ENCODE data around the gene TFDP2.

GRCh38 chr3:141909408-141909807 lies 239.9 kb downstream of the TFDP2 start:
- TF ChIP-seq CREB5 (CRISPR knock-in tag; IDR thresholded peaks at IDR 0.05; ENCODE audit: low read depth) = no peak
- TF ChIP-seq PPARA (CRISPR knock-in tag; IDR thresholded peaks at IDR 0.05; ENCODE audit: borderline replicate concordance) = no peak
- no peak for TF ChIP-seq PATZ1 (CRISPR knock-in tag; IDR thresholded peaks at IDR 0.05; ENCODE audit: borderline replicate concordance)
- no peak for TF ChIP-seq RARB (CRISPR knock-in tag; IDR thresholded peaks at IDR 0.05)
- TF ChIP-seq ARNTL (CRISPR knock-in tag; IDR thresholded peaks at IDR 0.05; ENCODE audit: borderline replicate concordance, low read depth) = no peak
